NCI-H187 treated with DMSO at 0.1 percent for 48 hours (cell line): ENCODE results near the gene CDKL1.
"Not testable (repeated sequence)": the region's sequence is repeated elsewhere in the genome, so short reads cannot be mapped to it uniquely, and the experiment has no call there.

Source experiments
- DNase-seq: peaks from one replicate; lab custom pipeline; 2025; lab: John Stamatoyannopoulos, UW

Gene CDKL1

DNA sequence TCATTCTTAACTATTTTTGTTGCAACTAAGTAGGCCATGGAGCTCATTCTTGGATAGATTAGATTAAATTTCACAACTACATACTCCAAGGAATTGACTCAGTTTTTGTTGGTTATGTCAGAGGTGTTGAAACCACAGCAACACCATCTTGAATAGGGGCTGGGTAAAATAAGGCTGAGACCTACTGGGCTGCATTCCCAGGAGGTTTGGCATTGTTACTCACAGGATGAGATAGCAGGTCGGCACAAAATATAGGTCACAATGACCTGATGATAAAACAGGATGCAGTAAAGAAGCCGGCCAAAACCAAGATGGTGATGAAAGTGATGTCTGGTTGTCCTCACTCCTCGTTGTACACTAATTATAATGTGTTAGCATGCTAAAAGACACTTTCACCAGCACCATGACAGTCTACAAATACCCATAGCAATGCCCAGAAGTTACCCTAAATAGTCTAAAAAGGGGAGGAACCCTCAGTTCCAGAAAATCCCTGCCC, 63.6 kb downstream of the CDKL1 start:
- DNase-seq: no peak

- no peak for DNase-seq
Measured at GRCh38 chr14:50331596-50331995, 65.1 kb downstream of the CDKL1 start.

- peak; percentile 52 for DNase-seq
Measured at GRCh38 chr14:50321009-50321660, 75.5 kb downstream of the CDKL1 start.

GRCh38 chr14:50320283-50320682, 76.4 kb downstream of the CDKL1 start:
- DNase-seq: no peak

GRCh38 chr14:50319721-50320120, 77.0 kb downstream of the CDKL1 start:
- DNase-seq: no peak

DNA sequence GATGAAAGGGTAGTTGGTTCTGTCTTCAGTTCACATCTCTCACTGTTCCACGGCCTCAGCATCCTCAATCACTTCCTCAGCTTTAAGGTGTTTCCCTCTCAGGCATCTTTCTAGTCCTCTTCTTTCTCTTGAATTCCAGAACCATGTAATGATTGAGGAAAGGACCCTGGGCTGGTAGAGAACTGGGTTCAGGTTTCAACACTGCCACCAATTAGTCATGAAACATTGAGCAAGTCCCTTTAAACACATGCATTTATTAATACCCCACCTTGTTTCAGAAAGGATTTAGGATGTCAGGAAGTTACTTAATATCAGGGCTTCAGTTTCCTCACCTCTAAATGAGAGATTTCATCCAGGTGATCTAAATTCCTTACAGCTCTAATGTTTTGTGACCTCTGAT, 77.4 kb downstream of the CDKL1 start:
- DNase-seq: no peak

DNA sequence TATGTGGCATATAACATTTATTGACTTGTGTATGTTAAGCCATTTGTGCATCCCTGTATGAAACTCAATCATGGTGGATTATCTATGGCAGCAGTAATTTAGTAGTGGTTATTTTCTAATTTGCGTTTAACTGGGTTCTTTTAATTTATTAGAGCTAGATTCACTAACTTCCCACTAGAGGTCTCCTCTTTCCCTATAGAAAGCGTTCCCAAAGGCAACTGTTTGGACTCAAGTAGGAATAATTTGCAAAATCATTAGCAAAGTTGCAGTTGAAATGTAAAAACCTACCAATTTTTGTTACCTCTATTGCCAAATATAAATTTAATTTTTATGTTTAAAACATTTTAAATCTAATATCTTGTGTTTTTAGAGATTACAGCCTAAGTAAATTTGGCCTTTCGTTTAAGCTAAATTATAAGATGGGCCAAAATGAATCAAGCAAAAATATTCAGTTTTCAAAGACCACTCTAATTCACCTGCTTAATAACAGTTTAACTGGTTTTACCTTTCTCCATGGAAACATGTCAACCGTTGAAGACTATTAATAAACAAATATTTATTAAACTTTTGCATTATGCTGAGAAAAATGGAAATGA, 78.6 kb downstream of the CDKL1 start:
- DNase-seq: no peak

- not testable (repeated sequence) for DNase-seq
Measured at GRCh38 chr14:50314098-50314497, 82.6 kb downstream of the CDKL1 start.

GRCh38 chr14:50312734-50313054, 84.0 kb downstream of the CDKL1 start:
- DNase-seq: no peak

GRCh38 chr14:50311972-50312733, 84.5 kb downstream of the CDKL1 start, which contains the start of the genes DMAC2L and L2HGDH:
Gene DMAC2L, plus strand, starts transcription at chr14:50312324. Its CDS starts 9,164 bp downstream, at chr14:50321488.
Gene L2HGDH, minus strand, starts transcription at chr14:50312229. Its CDS starts 79 bp downstream, at chr14:50312150.
- peak; percentile 91 for DNase-seq

- no peak for DNase-seq
Measured at GRCh38 chr14:50311337-50311971, 85.2 kb downstream of the CDKL1 start.

GRCh38 chr14:50310445-50310844, 86.2 kb downstream of the CDKL1 start:
- DNase-seq: no peak

DNA sequence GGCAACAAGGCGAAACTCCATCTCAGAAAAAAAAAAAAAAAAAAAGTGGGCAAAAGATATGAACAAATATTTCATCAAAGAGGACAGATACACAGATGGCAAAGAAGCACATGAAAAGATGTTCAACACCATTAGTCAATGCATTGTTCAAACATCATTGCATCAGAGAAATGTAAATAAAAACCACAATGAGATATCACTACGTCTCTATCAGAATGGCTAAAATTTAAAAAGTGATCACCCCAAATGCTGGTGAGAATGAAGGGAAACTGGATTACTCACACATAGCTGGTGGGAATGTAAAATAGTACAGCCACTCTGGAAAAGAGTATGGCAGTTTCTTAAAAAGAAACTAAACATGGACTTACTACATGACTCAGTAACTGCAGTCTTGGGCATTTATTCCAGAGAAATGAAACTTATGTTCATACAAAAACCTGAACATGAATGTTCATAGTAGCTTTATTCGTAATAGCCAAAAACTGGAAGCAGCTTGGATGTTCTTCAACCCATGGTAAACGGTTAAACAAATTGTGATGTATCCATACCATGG, 88.2 kb downstream of the CDKL1 start:
- no peak for DNase-seq

DNA sequence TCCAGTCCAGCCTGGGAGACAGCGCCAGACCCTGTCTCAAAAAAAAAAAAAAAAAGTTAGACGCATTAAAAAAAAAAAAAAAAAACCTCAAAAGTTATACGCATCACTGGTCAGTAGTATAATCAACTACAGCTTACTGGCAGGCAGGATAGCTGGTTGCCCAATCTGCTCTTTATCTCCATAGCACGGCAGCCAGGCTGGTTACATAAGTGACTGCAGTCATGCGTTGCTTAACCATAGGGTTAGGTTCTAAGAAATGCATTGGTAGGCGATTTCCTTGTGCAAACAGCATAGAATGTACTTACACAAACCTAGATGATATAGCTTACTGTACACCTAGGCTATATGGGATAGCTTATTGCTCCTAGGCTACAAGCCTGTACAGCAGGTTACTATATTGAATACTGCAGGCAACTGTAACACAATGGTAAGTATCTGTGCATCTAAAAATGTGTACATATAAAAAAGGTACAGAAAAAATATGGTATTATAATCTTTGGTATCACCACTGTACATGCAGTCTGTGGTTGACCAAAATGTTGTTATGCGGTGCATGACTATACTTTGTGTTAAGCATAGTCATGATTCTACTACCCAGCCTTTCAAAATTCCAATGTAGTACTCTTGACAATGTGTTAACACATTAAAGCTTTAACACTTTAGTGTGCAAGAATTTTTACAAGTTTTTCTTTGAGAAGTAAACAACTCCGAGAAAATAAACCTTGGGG, 92.8 kb downstream of the CDKL1 start:
- no peak for DNase-seq

- DNase-seq: no peak
Measured at GRCh38 chr14:50301914-50302313, 94.8 kb downstream of the CDKL1 start.

- DNase-seq: no peak
Measured at GRCh38 chr14:50299585-50299984, 97.1 kb downstream of the CDKL1 start.

GRCh38 chr14:50290306-50290705, 106.4 kb downstream of the CDKL1 start:
- DNase-seq: no peak

- DNase-seq: no peak
Measured at GRCh38 chr14:50288146-50288545, 108.5 kb downstream of the CDKL1 start.

GRCh38 chr14:50285861-50286260, 110.8 kb downstream of the CDKL1 start:
- no peak for DNase-seq
